Stimulated activated CD4-positive, alpha-beta T cell treated with anti-CD3 and anti-CD28 coated beads, Interleukin-12 subunit alpha, Interleukin-12 subunit beta, amount 100 ng/mL, for 4 hours (primary cell): ENCODE measurements around the gene C17orf50.

Source experiments
- DNase-seq: peaks from one replicate; pipeline ENCODE4 v3.0.0-alpha.2; 2020

Gene C17orf50

DNA sequence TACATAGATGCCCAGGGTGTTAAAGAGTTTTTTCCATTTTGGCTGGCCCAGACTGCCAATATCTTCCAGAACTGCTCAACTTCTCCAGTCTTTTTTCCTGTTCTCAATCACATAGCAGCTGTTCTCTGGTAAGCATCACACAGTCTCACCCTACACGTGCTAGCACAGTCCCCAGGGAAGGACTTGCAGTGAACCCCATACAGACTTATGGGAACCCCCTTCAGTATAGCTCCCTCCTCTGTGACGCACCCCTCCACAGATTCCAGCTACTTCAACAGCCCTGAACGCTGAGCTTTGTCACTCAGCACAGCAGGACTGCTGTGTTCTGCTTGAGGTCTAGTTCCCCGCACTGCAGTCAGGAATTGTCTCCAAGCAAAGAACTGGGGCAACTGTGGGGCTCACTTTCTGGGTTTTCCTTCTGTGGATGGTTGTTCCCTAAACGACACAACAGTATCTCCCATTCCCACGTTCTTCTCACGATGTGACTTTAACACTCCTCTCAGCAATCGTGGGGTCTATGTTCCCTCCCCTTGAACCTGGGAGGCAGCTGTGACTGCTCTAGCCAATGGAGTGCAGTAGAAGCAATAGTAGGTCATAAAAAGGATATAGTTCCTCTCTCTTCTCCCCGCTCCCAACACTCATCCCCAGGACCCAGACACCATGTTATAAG lies 31.1 kb downstream of the C17orf50 start:
- DNase-seq: no peak

DNA sequence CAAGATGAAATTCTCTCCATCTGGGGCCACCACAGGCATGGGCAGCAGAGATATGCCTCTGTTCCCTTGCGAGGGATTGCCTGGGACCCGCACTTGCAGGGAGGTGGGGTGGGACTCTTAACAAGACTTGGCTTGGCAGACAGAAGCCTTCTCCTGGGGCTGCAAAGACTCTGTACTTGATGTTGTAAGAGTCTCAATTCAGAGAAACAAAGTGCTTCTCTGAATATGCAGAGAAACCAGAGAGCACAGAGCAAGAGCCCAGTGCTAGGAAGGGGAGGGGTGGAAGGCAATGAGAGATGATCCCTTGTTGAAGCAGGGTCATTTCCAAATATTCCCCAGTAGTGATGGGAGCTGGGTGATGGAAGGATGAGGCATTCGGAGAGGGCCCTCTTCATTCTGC lies 32.6 kb downstream of the C17orf50 start:
- no peak for DNase-seq

DNA sequence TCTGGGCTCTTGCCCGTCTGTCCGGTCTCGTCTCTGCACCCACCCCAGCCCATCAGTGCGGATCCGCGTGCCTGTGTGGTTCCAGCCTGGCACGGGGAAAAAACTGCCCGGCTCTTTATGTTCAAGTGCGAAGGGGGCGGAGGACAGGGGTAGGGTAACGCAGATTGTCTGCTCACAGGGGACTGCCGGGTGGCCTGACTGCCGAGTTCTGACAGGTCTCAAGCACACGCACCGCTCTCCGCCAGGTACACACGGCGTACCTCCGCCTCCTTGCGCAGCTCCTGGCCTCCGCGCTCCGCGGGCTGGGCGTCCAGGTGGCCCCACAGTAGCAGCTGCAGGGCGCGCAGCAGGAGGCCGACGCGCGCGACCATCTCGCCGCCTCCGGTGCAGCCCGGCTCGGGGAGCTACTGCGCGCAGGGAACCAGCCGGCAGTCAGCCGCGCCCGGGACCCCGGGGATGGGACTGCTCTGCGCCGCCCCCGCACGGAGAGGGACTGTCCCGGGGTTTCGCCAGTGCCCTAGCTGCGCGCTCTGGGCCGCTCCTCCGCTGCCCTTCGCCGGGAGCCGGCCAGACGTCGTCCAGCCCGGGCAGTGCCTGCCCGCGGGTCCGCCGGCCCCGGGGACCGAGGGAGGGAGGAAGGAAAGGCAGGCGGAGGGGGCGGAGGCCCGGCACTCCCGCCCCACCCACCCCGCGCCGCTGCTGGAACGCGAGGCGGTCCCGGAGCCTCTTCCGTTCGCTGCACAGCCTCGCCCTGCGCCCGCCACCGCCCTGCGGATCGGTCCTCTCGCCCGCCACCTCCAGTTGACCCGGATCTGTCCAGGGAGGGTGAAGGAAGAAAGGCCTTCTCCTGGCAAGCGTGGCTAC lies 34.6 kb downstream of the C17orf50 start, which contains the start of gene MMP28:
Gene MMP28, minus strand, starts transcription at position 635 of the 864 bp plus-strand sequence. Its CDS starts 264 bp downstream, at position 371.
- DNase-seq: peak; percentile 48

DNA sequence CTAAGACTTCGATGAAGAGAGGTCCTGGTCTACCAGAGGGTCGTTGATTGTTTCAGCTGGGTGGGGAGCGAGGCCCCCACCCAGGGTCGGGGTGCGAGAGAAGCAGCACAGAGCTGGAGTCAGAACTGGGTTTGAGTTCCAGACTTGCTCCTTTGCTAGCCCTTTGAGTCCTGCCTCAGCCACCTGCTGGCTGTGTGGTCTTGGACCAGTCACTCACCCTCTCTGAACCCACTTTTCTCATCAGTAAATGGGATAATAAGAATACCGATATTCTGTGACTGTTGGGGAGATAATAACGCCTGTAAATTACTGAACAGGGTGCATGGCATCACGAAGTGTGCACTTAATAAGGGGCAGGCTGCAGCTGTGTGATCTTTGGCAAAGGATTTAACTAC lies 35.2 kb downstream of the C17orf50 start:
- no peak for DNase-seq

DNA sequence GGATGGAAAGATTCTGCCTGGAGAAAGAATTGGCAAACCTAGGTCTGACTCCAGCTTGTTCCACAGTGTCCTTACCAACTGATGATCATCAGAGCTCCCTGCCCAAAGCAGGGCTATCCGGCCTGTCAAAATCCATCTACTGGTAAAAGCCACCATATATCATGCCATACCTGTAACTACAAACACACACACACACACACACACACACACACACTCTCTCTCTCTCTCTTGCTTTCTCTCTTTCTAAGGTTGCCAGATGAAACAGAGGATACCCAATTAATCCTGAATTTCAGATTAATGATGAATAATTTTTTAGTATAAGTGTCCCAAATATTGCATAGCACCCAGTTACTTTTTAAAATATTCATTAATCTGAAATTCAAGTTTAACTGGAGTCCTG lies 36.3 kb downstream of the C17orf50 start:
- no peak for DNase-seq

DNA sequence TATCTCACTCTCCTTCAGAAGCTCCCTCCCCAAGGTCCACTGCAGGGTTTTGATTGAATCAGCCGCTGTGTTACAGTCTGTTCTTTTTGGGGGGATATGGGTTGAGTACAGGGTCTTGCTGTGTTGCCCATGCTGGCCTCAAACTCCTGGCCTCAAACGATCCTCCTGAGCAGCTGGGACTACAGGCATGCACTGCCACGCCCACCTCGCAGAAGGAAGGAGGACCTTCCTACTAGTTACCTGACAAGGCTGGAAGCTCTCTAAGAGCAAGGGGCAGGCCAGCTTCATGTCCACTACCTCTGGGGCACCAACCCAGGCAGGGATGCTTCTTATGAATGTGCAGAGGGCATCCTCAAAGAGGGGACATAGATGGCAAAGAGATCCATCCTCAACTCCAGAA lies 36.7 kb downstream of the C17orf50 start:
- DNase-seq: no peak

DNA sequence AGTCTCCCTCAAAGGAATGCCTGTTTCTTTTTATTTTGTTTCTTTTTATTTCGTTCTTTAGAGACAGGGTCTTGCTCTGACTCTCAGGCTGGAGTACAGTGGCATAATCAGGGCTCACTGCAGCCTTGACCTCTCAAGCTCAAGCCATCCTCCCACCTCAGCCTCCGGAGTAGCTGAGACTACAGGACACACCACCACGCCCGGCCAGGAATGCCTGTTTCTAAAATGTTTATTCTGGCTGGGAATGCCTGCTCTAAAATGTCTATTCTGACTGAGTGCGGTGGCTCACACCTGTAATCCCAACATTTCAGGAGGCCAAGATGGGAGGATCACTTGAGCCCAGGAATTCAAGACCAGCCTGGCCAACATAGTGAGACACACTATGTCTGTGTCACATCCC lies 37.2 kb downstream of the C17orf50 start:
- DNase-seq: no peak

DNA sequence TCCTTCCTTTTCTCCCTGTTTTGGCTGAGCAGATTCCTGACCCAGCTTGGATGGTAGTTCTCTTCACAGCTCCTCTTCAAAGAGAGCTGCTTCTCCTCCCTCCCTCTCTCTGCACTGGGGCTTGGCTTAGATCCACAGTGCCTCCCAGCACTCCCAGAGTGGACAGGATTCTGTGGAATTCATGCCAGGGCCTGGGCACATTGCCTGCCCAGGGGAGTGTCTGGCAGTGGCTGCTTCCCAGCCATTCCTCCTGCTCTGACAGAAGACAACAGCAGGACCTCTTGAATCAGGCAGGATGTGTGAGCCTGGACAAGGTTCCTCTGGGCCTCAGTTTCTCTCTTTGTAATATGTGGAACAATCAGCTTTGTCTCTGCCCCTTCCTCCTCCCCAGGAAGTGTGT lies 39.3 kb downstream of the C17orf50 start:
- no peak for DNase-seq

DNA sequence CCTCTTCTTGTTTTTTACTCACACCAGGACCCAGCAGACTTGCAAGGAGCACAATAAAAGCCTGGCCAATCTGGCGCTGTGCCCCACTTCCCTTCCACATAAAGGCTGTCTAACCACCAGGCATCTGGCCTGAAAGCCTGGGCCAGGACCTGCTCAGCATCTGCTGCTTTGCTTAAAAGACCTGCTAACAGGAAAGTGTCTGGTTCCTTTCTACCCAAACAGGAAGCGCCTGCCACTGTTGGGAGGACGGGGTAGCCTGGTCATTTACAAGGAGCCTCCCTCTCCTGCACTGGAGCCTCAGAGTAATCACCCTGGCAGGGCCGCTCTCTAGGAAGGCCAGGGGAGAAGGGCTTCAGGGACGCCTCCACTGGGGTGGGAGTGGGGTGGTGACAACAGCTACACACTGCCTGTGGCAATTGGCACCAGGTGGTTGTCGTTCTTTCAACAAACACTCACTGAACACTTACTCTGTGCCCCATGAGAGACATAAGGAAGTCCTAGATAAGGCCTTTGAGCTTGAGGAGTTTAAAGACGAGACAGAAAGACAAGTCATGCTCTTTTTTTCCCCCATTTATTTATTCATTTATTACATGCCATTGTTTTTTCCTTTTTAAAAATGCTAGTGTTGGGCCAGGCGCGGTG lies 41.0 kb downstream of the C17orf50 start:
- DNase-seq: no peak

DNA sequence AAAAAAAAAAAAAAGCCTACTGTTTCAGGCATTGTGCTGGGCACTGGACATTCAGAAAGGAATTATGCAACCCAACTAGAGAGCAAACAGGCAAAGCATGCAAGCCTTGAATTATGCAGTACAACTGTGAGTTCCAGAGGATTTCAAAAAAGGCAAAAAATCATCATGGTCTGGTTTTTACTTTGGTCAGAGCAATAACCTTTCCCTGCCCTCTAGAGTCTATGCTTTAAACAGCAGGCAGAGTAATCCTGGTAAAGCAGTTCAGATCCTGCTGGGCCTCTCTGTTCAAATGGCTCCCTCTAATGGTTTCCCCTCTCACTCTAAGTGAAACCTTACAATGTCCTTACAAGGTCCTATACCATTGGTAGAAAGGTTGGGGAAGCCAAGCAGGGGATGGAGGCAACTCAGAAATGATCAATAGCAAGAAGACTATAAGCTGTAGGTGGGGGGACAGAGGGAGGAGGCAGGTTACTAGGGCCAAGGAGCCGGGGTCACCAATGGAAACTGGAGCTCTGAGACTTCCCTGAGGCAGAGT lies 44.0 kb downstream of the C17orf50 start:
- DNase-seq: no peak

DNA sequence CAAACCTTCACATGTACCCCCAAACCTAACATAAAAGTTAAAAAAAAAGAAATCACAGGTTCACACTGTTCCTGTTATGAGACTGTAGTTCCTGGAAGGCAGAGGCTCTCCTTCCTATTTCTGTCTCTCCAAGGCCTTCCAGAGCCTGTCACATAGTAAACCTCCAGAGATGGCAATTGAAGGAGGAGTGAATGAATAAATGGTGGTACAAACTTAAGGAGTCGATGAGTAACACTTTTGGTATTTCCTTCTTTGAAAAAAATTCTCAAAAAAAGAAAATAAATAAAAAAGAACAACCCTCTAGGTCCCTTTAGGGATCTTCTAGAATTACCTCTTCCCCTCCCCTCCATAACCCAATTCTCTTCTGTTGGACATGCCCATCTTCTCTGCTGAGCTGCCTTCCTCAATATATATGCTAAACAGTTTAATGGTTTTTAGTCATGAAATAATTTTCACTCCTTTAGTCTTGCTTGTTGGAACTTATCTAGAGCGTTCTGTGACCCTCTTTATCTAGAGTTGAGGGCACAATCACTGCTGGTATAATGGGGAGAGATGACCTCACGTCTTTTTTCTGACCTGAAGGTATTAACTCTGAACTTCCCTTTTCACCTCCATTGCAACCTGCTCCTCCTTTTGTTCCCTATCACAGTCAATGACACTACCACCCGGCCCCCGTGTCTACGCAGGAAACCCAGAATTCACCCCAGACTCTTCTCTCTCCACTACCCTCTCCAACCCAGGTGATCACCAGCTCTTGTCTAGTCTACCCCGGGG lies 46.9 kb downstream of the C17orf50 start:
- no peak for DNase-seq

DNA sequence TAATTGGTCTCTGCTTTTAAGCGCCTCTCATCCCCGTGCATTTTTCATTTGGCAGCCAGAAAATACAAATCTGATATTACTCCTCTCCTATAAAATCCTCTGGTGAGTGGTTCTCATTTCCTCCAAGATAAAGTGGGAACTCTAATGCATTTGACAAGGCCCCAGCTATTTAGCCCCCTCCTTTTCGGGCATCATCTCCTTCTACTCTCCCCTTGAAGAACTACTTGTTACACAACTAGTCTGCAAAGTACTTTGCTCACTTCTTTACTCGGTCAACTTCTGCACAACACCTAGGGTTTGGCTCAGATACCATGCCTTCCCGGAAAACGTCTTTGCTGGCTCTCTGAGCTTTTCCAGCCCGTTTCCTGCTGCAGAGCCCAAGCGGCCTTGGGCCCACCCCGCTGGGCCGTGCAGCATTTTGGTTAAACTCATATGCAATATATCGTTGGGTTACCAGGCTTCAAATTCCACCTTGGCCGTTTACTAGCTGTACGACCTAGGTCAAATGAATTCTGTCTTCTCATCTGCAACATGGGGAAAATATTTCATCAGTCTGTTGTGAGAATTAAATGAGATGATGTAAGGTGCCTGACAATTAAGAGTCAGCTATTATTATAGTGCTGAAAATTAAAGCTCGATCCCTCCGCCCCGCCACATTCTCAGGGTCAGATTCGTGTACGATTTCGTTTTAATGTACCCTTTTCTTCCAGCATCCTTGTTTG lies 47.7 kb downstream of the C17orf50 start:
- no peak for DNase-seq

DNA sequence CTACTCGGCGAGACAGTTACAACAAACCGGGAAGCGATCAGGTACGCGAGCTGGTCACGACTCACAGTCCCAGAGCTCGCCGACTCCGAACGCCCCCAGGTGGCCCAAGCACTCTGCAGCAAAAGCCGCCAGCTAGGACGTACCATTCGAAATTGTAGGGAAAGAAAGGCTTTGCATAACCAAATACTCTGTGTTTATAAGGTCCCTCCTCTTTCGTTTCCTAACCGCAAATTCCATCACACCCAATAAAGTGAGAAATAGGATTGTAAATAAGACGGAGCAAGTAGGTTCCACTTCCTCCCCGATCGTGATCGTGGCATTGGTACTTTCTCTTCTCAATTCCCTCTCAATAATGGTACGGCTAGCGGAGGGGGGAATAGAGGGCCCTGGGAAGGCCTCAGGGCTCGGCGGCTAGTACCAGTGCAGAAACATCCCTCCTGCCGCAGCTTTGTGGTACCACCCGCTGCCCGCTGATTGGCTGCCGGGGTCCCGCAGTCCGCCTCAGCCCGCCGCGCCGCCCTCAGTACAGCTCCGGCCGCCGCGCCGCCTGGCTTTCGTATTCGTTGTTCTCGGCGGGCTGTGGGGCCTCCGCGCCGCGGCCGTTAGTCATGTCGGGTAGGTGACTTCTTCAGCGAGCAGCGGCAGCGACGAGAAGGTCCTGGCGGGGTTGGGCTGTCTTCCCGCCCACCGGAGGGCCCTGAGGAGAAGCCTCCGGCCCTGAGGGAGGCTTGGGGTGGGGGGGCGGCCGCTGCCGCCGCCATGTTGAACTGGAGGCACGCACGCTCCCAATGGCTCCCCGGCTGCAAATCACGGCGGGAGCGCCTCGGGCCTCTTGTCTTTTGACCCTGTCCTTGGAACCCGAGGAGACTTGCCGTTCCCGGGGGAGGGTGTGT lies 48.5 kb downstream of the C17orf50 start, which contains the start of gene TAF15:
Gene TAF15, plus strand, starts transcription at position 523 of the 893 bp plus-strand sequence. Its CDS starts 86 bp downstream, at position 609.
- peak; percentile 91 for DNase-seq

DNA sequence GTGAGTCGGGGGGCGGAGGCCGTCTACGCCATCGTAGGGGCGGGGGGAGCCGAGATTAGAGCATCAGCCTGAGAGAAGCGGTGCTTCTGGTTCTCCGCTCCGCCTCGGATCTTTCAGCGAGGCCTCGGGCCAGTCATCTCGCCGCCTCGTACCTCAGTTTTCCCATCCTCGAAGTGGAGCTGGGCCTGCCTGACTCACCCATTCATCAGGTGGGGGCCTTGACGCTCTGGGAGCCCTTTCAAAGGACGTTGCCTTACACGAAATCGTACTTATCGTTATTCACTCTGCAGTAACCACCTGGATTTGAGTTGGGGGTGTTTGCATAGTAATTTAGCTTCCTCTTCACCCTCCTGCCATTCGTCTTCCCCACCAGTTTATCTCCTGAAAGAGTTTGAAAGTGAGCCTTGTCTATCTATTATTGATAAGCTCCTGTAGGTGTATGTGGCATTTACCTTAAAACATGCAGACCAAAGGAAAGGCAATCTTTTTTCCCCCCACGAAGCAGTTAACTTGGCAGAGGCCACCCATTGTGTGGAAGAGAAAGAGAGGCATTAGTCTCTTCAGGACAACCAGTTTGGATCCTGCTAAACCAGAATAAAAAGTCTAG lies 49.3 kb downstream of the C17orf50 start:
- DNase-seq: no peak

DNA sequence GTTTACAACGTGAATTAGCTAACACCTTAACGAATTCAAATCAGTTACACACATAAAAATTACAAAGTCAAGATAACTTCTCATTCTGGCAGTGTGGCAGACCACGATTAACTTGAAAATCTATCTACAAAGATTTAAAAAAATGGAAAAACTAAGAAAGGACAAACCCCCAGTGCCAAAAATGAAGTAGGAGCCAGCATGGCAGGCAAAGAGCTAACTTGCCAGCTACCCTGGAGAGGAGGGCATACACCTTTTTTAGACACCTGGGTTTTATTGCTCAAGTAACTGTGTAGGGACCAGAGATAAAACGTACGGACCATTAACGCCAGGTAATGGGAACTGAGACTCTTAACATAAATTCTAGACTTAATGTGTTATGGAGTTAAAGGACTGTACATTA lies 51.1 kb downstream of the C17orf50 start:
- no peak for DNase-seq

DNA sequence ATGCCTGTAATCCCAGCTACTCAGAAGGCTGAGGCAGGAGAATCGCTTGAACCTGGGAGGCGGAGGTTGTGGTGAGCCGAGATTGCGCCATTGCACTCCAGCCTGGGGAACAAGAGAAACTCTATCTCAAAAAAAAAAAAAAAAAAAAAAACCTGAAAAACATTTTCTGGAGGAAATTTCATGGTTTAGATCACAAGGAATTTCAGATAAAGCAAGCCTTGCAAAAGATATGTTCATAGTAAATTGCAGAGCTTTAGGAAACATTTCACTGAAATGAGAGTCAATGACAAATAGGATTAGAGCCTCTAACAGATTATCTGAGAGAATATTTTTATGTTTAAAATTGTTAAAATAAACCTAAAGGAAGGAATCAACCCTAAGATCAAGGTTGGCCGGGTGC lies 51.8 kb downstream of the C17orf50 start:
- no peak for DNase-seq
